IPS-15b (cell line): Measurements from ENCODE around the gene NIPBL.

Experiments used
- H3K27me3 ChIP-seq: one replicate; pipeline ENCODE4 v1.6.1; 2013; ENCODE audit warnings: low read length; ENCODE audit not compliant: control insufficient read depth, insufficient read depth
- H3K36me3 ChIP-seq: one replicate; pipeline ENCODE4 v1.6.1; 2013; ENCODE audit warnings: low read length; ENCODE audit not compliant: control insufficient read depth, insufficient read depth
- H3K4me1 ChIP-seq: one replicate; pipeline ENCODE4 v1.6.1; 2013; ENCODE audit warnings: mild to moderate bottlenecking, low read length; ENCODE audit not compliant: control insufficient read depth, insufficient read depth
- H3K4me3 ChIP-seq: one replicate; pipeline ENCODE4 v1.5.1; 2013; ENCODE audit warnings: low read depth, low read length
- H3K9ac ChIP-seq: one replicate; pipeline ENCODE4 v1.6.1; 2013; ENCODE audit warnings: low read depth, mild to moderate bottlenecking, low read length
- H3K9me3 ChIP-seq: one replicate; pipeline ENCODE4 v1.6.1; 2013; ENCODE audit warnings: mild to moderate bottlenecking, low read length; ENCODE audit not compliant: control insufficient read depth, insufficient read depth

NIPBL gene

DNA sequence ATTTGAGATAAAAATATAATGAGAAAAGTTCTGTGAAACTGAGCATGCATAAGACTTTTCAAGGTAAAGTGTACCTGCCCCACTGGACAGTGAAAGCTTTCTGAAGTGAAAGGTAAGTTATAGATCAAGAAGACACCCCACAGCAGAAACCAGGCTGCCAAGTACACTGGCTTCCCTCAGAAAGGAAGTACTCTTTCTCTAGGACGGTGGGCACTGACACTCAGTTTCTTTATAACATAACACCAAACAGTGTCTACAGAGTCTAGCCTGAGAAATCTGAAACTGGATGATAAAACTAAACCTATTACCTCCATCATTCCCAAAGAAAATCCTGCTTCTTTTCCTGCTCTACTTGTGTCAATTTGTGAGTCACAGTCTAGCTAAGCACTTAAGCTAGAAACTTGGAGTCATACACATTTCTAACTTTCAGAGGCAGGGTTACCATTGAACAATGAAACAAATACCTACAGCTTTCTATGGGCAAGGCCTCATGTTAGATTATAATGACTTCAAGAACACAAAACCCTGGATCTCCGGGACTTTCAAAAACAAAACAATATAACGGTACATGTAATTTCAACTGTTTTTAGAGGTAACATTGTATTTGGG lies 235.9 kb downstream of the NIPBL start:
- no peaks in the 10 kb centered on the region for H3K27me3 ChIP-seq
- H3K4me3 ChIP-seq = no peak overlapping the region
- no peaks in the 10 kb centered on the region for H3K36me3 ChIP-seq
- no peaks in the 10 kb centered on the region for H3K9me3 ChIP-seq
- H3K4me1 ChIP-seq = no peaks in the 10 kb centered on the region
- no peak overlapping the region for H3K9ac ChIP-seq
